H9 (cell line): Measurements from ENCODE around the gene PRMT2. TPM values are rescaled to one million over a fixed set of nuclear protein-coding genes. Genes with fewer than 3 reads are reported as not detected.

Experiments
- DNase-seq: peaks from one replicate; pipeline ENCODE4 v3.0.0-alpha.2; 2017
- H2AFZ ChIP-seq: one replicate; pipeline ENCODE4 v1.6.1; 2013; ENCODE audit warnings: mild to moderate bottlenecking, low read length, control low read depth, moderate library complexity
- H2AK5ac ChIP-seq: 2 replicates; pipeline ENCODE4 v1.6.1; 2013; ENCODE audit warnings: low read length, control low read depth, mixed read lengths; ENCODE audit not compliant: insufficient read length
- H2BK120ac ChIP-seq: one replicate; pipeline ENCODE4 v1.6.1; 2013; ENCODE audit warnings: low read depth, mild to moderate bottlenecking, low read length, control low read depth, inconsistent platforms; ENCODE audit not compliant: poor library complexity, severe bottlenecking
- H2BK12ac ChIP-seq: 2 replicates; pipeline ENCODE4 v1.6.1; 2013; ENCODE audit warnings: low read length, control low read depth, mixed read lengths, low read depth; ENCODE audit not compliant: insufficient read length
- H2BK15ac ChIP-seq: 2 replicates; pipeline ENCODE4 v1.6.1; 2013; ENCODE audit warnings: low read depth, low read length, control low read depth
- H2BK20ac ChIP-seq: one replicate; pipeline ENCODE4 v1.6.1; 2013; ENCODE audit warnings: low read depth, mild to moderate bottlenecking, low read length, control low read depth, inconsistent platforms; ENCODE audit not compliant: poor library complexity, severe bottlenecking
- H2BK5ac ChIP-seq: 2 replicates; pipeline ENCODE4 v1.6.1; 2013; ENCODE audit warnings: low read length, control low read depth, mixed read lengths; ENCODE audit not compliant: insufficient read length
- H3K14ac ChIP-seq: 2 replicates; pipeline ENCODE4 v1.6.1; 2013; ENCODE audit warnings: low read length, control low read depth; ENCODE audit not compliant: insufficient read depth
- H3K18ac ChIP-seq: 2 replicates; pipeline ENCODE4 v1.6.1; 2013; ENCODE audit warnings: low read depth, mild to moderate bottlenecking, mixed read lengths, low read length, control low read depth; ENCODE audit not compliant: insufficient read length
- H3K23ac ChIP-seq: 2 replicates; pipeline ENCODE4 v1.6.1; 2013; ENCODE audit warnings: low read length, control low read depth, mixed read lengths, low read depth; ENCODE audit not compliant: insufficient read length
- H3K23me2 ChIP-seq: 2 replicates; pipeline ENCODE4 v1.6.1; 2013; ENCODE audit warnings: low read depth, mild to moderate bottlenecking, mixed read lengths, low read length, control low read depth; ENCODE audit not compliant: insufficient read length, poor library complexity, severe bottlenecking
- H3K27ac ChIP-seq: 2 replicates; pipeline ENCODE4 v1.5.1; 2013; ENCODE audit warnings: low read length, control low read depth, mixed read lengths, low read depth; ENCODE audit not compliant: insufficient read length
- H3K27me3 ChIP-seq: 2 replicates; pipeline ENCODE4 v1.6.1; 2013; ENCODE audit warnings: low read length, control low read depth, inconsistent platforms; ENCODE audit not compliant: insufficient read depth
- H3K4ac ChIP-seq: 2 replicates; pipeline ENCODE4 v1.6.1; 2013; ENCODE audit warnings: low read depth, mild to moderate bottlenecking, control low read depth, inconsistent platforms, low read length, moderate library complexity
- H3K4me1 ChIP-seq: 2 replicates; pipeline ENCODE4 v1.6.1; 2013; ENCODE audit warnings: low read length, control low read depth, inconsistent platforms; ENCODE audit not compliant: insufficient read depth
- H3K4me2 ChIP-seq: 2 replicates; pipeline ENCODE4 v1.6.1; 2013; ENCODE audit warnings: low read length, control low read depth, mixed read lengths; ENCODE audit not compliant: insufficient read length, insufficient read depth
- H3K56ac ChIP-seq: 2 replicates; pipeline ENCODE4 v1.6.1; 2013; ENCODE audit warnings: low read depth, mild to moderate bottlenecking, mixed read lengths, low read length, control low read depth; ENCODE audit not compliant: insufficient read length
- H3K79me1 ChIP-seq: 2 replicates; pipeline ENCODE4 v1.6.1; 2013; ENCODE audit warnings: low read depth, mild to moderate bottlenecking, moderate library complexity, low read length, control low read depth, inconsistent platforms; ENCODE audit not compliant: insufficient read depth, poor library complexity, severe bottlenecking
- H3K79me2 ChIP-seq: 2 replicates; pipeline ENCODE4 v1.6.1; 2013; ENCODE audit warnings: low read length, control low read depth, inconsistent platforms; ENCODE audit not compliant: insufficient read depth
- H3K9ac ChIP-seq: 2 replicates; pipeline ENCODE4 v1.6.1; 2013; ENCODE audit warnings: low read length, control low read depth, mixed read lengths; ENCODE audit not compliant: insufficient read length; ENCODE audit errors: extremely low read depth
- H3K9me3 ChIP-seq: one replicate; pipeline ENCODE4 v1.6.1; 2013; ENCODE audit warnings: low read depth, low read length, inconsistent platforms; ENCODE audit not compliant: control insufficient read depth
- H3T11ph ChIP-seq: one replicate; pipeline ENCODE4 v1.6.1; 2013; ENCODE audit warnings: mild to moderate bottlenecking, low read length, control low read depth, inconsistent platforms
- H4K20me1 ChIP-seq: one replicate; pipeline ENCODE4 v1.6.1; 2013; ENCODE audit not compliant: control insufficient read depth, insufficient read length, insufficient read depth
- H4K5ac ChIP-seq: 2 replicates; pipeline ENCODE4 v1.6.1; 2013; ENCODE audit warnings: low read depth, mild to moderate bottlenecking, mixed read lengths, low read length, control low read depth; ENCODE audit not compliant: insufficient read length
- H4K8ac ChIP-seq: replicated peaks from 2 replicates; pipeline ENCODE4 v1.6.1; 2013; ENCODE audit warnings: low read length, control low read depth, mixed read lengths, low read depth; ENCODE audit not compliant: insufficient read length
- H4K91ac ChIP-seq: 2 replicates; pipeline ENCODE4 v1.6.1; 2013; ENCODE audit warnings: low read depth, mild to moderate bottlenecking, moderate library complexity, mixed read lengths, low read length, control low read depth; ENCODE audit not compliant: insufficient read length
- H3K27ac Mint-ChIP-seq, 3 experiments: 2 replicates in 2 of 3; 3 replicates in 1 of 3; pipeline ENCODE4 v1.8.0; 2020 to 2021; ENCODE audit warnings: mixed read lengths in 3 of 3, mild to moderate bottlenecking in 1 of 3, moderate library complexity in 1 of 3
- H3K27me3 Mint-ChIP-seq: 2 replicates; pipeline ENCODE4 v1.8.0; 2021; ENCODE audit warnings: low read depth, mild to moderate bottlenecking, moderate library complexity, mixed read lengths
- H3K36me3 Mint-ChIP-seq, 3 experiments: 2 replicates in 2 of 3; 3 replicates in 1 of 3; pipeline ENCODE4 v1.8.0; 2020 to 2021; ENCODE audit warnings: low read depth in 3 of 3, mixed read lengths in 3 of 3; ENCODE audit not compliant: insufficient read depth in 1 of 3
- H3K4me1 Mint-ChIP-seq, 2 experiments: 2 replicates each; pipeline ENCODE4 v1.8.0; 2020; ENCODE audit warnings: mixed read lengths in 2 of 2
- H3K4me3 Mint-ChIP-seq, 2 experiments: 2 replicates in 1 of 2; 3 replicates in 1 of 2; pipeline ENCODE4 v1.8.0; 2020 to 2021; ENCODE audit warnings: mild to moderate bottlenecking in 2 of 2, mixed read lengths in 2 of 2, moderate library complexity in 1 of 2
- H3K9me3 Mint-ChIP-seq, 2 experiments: 2 replicates in 1 of 2; 3 replicates in 1 of 2; pipeline ENCODE4 v1.8.0; 2020; ENCODE audit warnings: mild to moderate bottlenecking in 2 of 2, mixed read lengths in 2 of 2, moderate library complexity in 1 of 2
- CTCF ChIP-seq: fragments of 200-600 bp; sonication (generic); conservative IDR thresholded peaks from 3 replicates; pipeline ENCODE4 v1.8.0; 2021; ENCODE audit warnings: antibody characterized with exemption, mild to moderate bottlenecking
- WGBS: extraction: QIAGEN DNeasy Blood & Tissue Kit; methylation state at CpG from one replicate; pipeline ENCODE4 v1.1.7; 2013; ENCODE audit warnings: missing lambda C conversion rate, low lambda C conversion rate, mixed read lengths; ENCODE audit not compliant: insufficient read length; ENCODE audit errors: extremely low coverage; 5-methylcytosine and 5-hydroxymethylcytosine counted together
- total RNA-seq: library from RNA; stranded (reverse); gene quantifications from 2 replicates; pipeline ENCODE4 v1.2.1, GENCODE V29; 2021

PRMT2 gene
- total RNA-seq, 1 experiment from 2014 or later, result 53.7 TPM

GRCh38 chr21:46598581-46599572 is 36.6 kb upstream of the PRMT2 start:
- Histone ChIP-seq H4K20me1 (no peaks in the 10 kb centered on the region), H3K14ac (no peak overlapping the region), H3K4me1 (no peaks in the 10 kb centered on the region), H2BK15ac (no peak overlapping the region), H2AFZ (no peak overlapping the region), H2BK12ac (no peak overlapping the region), H2BK5ac (no peak overlapping the region), H3K4ac (no peak overlapping the region), H3K27me3 (no peaks in the 10 kb centered on the region), H3K23me2 (no peaks in the 10 kb centered on the region), H3K56ac (no peak overlapping the region), H3K9ac (no peak overlapping the region), H3K9me3 (peaks cover 19% of the 10 kb centered on the region), H4K5ac (no peak overlapping the region), H2BK20ac (no peak overlapping the region), H3K4me2 (no peak overlapping the region), H3K18ac (no peak overlapping the region), H3K23ac (no peak overlapping the region), H3T11ph (no peak overlapping the region), H3K79me2 (no peaks in the 10 kb centered on the region), H4K91ac (no peak overlapping the region), H3K27ac (no peak overlapping the region), H2AK5ac (no peak overlapping the region), H3K79me1 (no peaks in the 10 kb centered on the region), H4K8ac (no peak overlapping the region), H2BK120ac (no peak overlapping the region)
- WGBS, result no CpG with 5 or more reads among the region's 38 CpGs
- DNase-seq, result no peak
- Mint-ChIP-seq H3K27me3 (0 out of 2 replicates have a peak, but pooled peaks cover under 1% of the 10 kb centered on the region), H3K4me1 (peaks cover 6 to 16% of the 10 kb centered on the region in 2 experiments), H3K27ac (no peak overlapping the region), H3K9me3 (peaks cover 8 to 13% of the 10 kb centered on the region in 2 experiments), H3K4me3 (no peak overlapping the region), H3K36me3 (peaks cover 3 to 8% (median 6%) of the 10 kb centered on the region in 3 experiments; a peak in 5 of 7 replicates)
- no peak for TF ChIP-seq CTCF
